HG02943 (cell line): Measurements from ENCODE around the gene DGKZ.

Experiments used
- ATAC-seq: cut with Tn5 transposase; IDR thresholded peaks from one replicate; pipeline ENCODE4 v1.9.1; 2021; ENCODE audit warnings: mild to moderate bottlenecking, low read depth, moderate library complexity; ENCODE audit not compliant: unreplicated experiment

Gene DGKZ

DNA sequence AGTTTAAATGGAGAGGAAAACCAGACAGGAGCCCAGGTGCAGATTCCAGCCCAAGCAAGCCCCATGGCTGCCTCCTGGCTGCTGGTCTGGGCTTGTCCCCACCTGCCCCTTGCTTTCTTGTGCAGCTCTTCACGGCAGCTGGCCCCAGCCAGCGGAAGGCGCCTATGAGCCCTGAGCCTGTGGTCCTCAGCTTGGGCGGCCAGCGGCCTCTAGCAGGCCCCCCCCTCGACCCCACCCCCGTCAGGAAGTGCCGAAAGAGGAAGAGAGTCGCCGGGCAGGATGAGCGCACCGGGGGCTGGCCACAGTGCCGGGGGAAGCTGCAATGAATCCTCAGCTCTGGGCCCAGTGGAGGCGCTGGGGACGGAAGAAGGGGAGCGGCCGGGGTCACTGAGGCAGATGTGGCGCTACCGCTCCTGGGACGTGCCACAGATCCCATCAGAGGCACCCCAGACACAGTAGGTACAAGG is 2.1 kb upstream of the DGKZ start:
- ATAC-seq: no peak

DNA sequence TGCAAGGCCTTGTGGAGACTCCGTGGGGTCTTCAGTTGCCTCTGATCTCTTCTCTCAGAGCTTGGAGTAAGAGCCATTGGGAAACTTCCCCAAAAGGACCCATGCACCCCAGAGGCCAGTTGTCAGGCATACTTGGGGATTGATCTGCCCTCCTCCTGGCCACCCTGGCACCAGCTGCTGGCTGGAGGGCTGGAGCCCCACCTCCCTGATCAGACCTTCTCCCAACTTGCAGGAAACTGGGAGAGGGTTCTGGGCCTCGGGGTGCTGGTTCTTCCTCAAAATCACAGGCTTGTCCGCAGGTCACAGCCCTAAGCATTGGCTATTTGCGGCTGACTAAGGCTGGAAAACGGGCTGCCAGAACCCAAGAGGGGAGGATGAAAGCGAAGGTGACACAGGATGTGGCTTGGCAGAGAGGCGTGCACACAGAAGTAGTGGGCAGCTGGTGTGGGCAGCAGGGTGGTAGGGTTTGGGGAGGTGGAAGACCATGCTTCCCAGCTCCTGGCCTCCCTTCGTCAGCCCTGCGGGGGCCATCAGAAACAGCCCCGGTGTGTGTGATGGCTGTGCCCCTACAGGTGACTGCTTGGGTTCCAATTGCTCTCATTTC is 1.3 kb upstream of the DGKZ start:
- no peak for ATAC-seq

DNA sequence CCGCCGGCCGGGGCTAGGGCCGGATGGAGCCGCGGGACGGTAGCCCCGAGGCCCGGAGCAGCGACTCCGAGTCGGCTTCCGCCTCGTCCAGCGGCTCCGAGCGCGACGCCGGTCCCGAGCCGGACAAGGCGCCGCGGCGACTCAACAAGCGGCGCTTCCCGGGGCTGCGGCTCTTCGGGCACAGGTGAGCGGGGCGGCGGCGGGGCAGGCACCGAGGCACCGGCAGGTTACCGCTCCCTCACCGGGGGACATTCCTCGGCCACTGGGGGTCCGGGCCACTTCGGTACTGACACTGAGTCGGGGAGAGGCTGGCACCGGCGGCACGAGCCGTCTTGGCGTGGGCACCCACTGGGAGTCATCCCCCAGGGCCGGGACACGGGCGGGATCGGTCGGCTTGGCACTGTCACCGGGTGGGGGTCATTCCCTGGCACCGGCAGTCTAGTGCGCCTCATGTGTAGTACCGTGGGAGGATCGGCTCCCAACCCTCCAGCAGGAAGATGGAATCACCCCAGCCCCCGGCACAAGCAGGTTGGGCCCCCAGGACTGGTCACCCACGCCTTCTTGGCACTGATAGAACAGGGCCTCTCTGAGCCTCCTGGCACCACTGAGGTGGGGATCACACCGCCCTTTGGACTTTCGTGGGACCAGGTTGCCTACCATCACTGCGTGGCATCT is 511 bp downstream of the DGKZ start:
- no peak for ATAC-seq

DNA sequence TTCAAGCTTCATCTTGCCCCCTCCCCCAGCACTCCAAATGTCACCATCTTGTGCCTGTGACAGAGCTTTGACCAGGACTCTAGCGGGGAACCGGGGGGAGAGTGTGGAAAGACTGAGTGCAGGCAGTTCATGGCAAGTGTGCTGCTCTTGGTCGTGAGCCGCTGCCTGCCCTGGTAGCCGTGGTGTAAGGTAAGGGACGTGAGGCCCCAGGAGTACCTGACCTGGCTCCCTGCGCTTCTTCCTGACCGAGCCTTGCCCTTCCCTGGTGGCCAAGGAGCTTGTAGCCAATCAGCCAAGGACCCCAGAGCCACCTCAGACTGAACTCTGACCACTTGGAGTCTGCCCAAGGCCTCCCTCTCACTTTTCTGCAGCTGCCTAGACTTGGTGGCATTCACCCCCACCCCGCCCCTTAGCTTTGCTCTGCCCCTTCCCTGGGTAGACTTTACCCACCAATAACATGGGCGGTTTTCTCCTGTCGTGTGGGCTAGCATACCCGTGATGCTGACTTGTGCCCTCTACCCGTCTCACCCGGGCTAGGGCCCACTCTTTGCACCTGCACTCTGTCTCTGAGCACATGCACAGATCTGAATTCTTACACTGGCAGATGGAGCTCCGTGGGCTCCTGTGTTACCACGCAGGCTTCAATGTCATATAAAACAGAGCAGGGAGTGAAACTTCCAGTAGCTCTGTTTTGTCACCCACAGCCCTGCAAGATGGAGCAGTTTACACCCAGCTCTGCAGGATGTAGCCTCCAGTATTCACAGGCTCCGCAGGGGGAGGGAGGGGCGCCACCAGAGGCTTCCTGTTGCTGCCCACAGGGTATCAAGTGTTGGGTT is 1.5 kb downstream of the DGKZ start:
- no peak for ATAC-seq

DNA sequence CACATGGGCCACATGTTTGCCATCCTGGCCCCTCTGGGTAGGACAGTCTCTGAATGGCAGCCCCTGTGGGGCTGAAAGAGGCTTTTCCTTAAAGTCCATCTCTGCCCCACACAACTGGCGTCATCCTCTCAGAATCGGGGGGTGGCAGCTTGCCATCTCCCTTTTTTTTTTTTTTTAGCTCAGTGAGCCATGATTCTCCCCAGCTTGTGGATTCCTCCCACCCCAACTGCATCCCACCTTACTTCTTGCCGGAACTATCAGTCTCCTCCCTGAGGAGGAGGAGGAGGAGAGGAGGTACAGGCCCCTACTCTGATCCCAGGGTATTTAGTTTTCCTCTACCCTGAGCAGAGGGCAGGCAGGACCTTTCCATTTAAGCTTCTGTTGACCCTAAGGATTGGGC is 3.4 kb downstream of the DGKZ start:
- no peak for ATAC-seq

DNA sequence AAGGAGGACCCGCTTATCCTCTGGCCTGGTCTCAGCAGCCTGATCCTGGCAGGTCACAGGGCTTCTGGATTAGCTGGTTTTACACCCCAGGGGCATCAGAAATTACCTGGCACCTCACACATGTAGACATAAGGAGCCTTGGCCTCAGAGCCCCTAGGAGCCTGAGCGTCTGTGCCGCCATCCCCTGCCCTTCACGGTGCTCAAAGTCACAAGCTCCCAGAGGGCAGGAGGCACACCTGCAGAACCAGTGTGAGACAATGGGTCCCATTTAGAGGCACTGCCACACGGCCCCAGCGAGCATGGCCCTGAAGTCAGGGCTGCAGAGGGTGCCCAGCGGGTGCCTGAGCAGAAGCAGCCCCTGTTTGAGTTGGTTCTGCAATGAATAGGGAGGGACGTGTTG is 3.9 kb downstream of the DGKZ start:
- ATAC-seq: no peak

DNA sequence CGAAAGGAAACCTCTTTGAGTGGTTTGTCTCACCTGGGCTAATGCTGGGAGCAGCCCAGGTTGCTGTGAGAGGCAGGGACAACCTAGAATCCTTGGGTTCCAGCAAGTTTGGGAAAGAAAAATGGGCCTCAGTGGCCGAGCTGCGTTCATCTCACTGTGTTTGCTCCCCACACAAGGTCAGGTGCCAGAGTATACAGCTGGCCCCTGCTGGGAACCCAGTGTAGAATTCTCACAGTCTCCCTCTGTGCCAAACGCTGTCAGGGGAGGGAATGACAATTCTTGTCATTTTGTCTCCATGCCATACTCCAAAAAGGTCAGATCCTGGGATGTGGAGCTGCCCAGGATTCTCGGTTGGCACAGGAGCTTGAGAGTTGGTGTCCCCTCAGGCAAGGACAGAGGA is 4.3 kb downstream of the DGKZ start:
- no peak for ATAC-seq

DNA sequence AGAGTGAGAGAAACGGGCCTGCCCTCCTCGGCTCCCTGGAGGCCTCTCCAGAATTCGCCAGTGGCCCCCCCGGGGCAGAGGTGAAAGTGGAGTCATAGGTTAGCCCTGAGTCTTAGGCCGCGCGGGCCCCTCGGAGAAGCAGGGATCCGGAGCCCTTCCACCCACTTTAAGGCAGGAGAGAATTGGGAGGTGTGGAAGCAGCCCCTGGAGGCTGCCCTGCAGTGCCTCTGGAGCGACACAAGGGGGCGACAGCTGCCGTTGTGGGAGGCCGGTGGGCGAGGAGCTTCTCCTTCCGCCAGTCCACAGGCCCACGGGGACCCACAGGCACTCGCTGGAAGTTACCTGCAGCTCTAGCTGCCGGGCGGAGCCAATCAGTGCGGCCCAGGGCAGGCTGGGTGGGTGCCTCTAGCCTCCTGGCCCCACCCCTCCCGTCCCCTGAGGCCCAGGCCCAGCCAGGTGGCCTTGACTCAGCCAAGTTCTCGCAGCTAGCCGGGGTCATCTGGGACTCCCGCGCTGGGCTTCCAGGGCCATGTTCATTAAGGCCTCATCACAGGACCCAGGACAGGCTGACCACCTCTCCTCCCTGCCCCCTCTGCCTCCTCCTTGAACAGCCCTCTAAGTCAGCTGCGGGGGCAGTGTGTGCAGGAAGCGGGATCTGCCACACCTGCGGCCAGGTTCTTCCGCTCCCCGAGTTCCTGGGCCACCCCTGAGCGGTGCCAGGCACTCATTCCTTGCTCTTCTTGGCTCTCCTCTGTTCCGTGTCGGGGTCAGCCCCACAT is 5.0 kb downstream of the DGKZ start:
- ATAC-seq: no peak

DNA sequence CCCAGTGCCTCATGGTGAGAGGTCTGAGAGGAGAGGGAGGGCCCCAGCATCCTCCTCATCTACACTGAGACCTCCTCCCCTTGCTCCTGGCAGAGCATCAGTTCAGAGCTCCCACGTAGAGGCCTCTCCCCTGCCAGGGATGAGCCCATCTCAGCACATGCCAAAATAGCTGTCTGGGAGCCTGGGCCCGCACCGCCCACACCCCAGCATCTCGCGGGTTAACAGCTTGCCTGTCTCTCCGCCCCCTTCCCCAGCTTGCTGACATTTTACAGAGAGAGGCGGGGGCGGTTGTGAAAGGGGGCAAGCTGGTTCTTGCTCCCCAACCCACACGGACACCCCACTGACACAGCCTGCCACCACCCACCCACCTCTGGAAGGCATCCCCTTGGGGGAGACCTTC is 6.4 kb downstream of the DGKZ start:
- ATAC-seq: no peak

DNA sequence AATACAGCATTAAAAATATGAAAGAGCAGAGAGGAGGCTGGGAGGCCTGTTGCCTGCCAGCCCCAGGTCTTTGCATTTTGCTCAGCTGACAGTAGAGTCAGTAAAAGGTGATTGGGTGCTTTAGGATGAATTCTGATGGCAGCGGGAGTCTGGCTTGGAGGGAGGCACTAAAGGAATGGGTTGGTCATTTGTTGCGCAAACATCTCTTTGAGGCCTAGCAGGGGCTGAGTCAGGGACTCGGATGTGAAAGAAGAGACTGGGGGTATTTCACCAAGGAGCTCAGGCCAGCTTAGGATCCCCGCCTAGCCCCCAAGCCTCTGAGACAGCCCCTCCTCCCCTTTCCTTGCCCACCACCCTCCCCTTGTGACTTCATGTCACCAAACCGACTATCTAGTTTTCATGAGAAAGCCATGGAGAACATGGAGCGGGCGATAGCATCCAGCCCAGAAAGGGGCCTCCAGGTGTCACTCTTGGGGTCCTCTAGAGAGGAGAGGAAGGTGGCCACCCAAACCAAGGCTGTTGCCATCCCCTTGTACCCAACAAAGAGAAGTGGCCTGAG is 9.7 kb downstream of the DGKZ start:
- no peak for ATAC-seq

DNA sequence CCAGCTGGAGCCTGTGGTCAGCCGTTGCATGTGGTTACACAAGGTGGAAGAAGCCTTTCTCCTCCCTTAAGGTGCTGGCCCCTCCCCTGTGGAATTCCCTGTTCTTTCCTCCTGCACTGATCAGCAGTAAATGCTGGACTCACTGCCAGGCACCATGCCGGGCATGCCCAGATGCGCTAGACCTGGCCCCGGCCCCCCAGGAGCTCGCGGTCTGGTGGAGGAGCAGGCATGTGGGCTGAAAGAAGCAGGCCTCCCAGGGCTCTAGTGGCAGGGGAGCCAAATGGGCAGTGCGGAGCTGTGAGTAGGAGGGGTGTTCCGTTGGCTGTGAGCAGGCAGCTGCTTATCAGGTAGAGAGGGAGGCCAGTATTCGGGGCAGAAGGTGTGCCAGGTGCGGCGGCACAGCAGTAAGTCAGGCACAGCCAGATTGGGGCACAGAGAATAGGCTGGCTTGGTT is 10.2 kb downstream of the DGKZ start:
- no peak for ATAC-seq

DNA sequence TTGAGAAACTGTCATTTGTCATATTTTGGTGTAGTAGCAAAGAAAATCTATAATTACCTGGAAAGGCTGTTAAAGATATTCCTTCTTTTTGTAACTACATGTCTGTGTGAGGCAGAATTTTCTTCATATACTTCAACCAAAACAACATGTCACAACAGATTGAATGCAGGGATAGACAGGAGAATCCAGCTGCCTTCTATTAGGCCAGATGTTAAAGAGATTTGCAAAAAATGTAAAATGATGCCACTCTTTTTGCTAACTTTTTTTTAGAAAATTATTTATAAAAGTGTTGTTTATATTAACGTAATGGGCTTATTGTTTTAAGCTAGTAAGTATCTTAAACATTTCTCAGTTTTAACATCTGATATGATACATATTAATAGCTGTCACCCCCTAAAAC is 12.7 kb downstream of the DGKZ start:
- no peak for ATAC-seq

DNA sequence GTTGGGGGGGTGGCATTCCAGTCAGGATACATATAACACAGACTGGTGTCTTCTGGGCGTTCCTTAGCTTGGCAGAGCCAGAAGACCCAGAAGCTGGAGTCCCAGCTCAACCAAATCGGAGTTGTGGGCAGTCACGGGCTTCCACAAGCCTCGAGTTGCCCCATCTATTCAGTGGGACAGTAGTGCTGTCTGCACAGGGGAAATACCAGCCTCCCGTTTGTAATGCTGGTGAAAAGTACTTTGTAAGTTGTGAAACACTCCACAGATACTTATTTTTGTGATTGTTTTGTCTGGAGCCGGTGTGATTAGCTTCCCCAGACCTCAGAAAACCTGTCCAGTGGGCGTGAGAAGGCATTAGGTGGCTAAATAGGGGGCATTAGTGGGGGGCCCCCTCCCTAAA is 13.6 kb downstream of the DGKZ start:
- ATAC-seq: no peak

DNA sequence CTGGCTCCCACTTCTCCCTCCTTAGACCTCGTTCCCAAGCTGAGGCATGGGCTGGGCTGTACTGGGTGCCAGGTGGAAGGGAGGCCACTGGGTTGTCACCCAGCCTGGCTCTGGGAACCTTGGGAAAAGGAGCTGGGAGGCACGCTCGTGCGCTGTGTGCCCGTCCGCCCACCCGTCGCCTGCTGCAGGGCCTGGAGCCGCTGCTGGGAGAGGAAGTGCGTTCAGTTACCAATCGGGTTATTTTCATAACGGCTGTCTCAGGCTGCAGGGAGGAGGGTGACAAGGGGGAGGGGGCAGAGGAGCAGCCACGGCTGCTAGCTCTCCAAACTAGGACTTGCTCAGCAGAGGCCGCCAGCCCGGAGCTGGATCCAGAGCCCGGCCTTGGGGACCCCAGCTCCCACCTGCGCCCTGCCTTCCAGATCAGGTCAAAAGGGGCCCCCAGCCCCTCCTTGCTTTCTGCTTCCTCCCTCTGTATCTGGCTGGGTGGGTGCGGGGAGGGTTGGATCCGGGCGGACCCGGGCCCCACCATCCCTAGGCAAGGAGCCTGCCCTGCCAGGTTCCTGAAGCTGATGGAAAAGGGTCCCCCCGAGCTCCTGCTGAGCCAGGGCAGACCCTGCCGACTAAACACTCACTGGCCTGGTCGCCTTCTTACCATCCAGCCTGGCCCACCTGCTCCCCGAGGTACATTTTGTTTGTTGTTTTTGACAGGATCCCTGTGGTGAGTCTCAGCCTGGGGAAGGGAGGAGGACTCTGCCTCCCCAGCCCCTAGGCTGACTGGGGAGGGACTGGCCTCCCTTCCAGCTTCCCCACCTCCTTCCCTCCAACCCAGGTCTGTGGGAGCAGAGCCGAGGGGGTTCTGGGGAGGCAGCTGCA is 14.3 kb downstream of the DGKZ start:
- peak; percentile 72 for ATAC-seq

DNA sequence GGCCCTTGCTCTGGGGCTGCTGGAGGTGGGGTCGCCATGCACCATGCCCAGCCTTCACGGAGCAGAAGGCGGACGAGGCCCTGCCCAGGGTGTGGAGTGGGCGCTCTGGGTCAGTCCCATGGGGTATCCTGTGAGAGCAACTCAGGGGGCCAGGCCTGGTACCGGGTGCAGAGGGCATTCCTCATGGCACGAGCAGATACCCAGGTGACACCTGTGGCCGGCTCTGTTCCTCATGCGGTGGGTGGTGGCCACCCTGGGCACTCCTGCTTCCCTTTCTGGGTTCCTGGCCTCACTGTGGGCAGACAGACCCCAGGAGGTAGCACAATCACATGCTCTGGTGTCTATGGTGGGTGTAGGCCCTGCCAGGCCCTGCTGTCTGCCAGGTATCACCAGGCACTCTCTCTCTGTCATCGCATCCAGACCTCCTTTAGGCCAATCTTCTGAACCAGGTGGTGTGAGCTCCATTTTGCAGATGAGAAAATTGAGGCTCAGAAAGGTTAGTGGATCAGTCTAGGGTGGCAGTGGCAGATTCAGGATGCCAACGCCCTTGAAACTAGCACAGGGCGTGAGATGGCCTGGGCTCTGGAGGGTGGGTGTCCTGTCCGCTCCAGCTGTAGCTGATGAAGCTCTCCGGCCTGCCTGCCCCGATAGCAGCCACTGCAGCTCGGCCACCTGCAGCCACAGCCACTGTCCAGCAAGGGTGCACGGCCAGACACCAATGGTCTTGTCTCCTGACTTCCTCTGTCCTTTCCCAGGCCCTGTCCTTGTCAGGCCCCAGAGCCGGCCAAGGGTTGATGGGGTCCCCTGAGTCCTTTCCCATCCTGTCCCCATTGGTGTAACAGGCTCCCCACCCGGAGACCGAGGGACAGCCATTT is 15.1 kb downstream of the DGKZ start:
- peak; percentile 8 for ATAC-seq

DNA sequence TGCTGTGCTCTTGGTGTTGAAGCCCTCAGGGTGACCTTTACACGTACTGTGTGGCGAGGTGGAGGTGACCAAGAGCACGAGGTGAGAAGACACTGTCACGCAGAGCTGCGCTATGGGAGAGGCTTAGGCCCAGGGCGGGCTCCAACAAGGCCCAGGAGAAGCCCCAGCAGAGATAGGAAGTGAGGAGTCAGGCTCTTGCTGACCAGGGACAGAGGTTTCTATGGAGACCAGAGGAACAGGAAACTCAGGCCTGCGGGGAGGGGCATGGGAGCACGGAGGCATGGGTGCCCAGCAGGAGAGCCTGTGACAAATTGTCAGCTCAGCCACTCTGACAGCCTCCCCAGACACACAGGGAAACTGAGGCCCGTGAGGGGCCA is 15.8 kb downstream of the DGKZ start:
- ATAC-seq: no peak

DNA sequence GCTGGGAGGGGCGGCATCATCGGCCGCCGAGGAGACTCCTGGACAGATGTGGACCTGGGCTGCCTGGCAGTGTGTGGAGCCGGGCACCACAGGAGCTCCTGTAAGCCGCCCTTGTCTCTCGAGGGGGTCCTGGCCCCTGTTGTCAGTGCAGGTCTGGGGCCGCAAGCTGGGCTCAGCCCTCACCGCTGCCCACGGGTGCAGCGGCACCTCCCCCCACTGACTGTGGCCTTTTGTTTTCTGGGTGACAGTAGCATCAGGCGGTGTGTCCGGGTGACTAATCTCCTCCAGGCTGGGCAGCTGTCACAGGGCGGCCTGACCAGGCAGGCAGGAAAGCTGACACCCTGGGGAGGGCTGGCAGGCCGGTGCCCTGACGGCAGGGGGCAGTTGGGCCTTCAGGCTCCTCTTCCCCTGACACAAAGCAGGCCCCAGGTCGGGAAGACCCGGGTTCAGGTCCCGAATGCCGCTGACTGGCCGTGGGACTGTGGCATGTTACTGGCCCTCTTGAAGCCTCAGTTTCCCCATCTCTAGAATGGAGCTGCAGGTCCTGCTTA is 16.3 kb downstream of the DGKZ start:
- no peak for ATAC-seq

DNA sequence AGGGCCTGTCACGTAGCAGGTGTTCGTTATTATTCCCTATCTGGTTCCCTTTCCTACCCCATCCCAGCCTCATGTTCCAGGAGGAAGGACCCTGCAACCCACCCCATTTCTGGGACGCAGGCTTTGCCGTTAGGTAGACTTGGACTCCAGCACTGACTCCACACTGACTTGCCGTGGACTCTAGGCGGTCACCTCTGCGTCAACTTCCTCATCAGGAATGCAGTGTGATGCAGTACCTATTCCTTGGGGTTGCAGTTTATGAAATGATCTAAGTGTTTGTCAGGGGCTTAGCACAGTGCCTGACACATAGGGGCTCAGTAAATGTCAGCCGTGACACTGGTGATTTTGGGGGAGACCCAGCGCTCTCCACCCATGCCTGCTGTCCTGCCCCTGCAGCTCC is 16.8 kb downstream of the DGKZ start:
- ATAC-seq: no peak
